NCI-H2107 treated with DMSO at 0.1 percent for 48 hours (cell line): Measurements from ENCODE around the gene SAA2.
"Not testable (repeated sequence)": the region's sequence is repeated elsewhere in the genome, so short reads cannot be mapped to it uniquely, and the experiment has no call there.

Experiments used
- DNase-seq: peaks from one replicate; lab custom pipeline; 2025; ENCODE audit not compliant: unreplicated experiment; lab: John Stamatoyannopoulos, UW

The SAA2 gene

DNA sequence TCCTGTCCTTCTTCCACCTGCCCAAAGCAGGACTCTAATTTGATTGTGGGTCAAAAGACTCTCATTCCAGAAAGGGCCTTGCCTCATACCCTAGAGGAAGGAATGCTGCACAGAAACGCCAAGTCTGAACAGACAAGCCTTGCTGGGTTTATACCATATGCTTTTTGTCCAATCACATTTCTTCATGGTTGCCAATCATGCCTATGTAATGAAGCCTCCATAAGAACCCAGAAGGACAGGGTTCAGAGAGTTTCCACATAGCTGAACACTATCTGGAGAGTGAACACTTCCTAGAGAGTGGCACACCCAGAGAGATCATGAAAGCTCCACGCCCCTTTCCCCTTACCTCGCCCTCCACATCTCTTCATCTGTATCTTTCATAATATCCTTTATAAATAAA lies 4.8 kb upstream of the SAA2 start:
- DNase-seq = no peak

DNA sequence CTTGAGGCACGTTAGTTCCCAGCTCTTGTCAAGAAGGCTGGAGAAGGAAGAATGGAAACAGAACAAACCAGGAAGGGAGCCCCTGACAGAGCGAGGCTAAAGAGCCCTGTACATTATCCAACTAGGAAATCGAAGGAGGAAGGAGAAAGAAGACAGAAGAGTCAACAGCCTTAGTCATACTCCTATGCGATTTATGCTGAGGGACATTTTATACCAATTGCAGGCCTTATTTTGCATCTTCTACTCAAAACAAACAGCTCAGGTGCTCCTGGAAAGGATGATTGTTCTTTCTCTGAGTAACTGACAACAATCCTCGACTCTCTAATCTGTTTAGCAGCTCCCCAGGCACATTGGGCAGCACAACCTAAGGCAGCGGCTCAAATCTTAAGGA lies 1.3 kb downstream of the SAA2 start:
- not testable (repeated sequence) for DNase-seq

DNA sequence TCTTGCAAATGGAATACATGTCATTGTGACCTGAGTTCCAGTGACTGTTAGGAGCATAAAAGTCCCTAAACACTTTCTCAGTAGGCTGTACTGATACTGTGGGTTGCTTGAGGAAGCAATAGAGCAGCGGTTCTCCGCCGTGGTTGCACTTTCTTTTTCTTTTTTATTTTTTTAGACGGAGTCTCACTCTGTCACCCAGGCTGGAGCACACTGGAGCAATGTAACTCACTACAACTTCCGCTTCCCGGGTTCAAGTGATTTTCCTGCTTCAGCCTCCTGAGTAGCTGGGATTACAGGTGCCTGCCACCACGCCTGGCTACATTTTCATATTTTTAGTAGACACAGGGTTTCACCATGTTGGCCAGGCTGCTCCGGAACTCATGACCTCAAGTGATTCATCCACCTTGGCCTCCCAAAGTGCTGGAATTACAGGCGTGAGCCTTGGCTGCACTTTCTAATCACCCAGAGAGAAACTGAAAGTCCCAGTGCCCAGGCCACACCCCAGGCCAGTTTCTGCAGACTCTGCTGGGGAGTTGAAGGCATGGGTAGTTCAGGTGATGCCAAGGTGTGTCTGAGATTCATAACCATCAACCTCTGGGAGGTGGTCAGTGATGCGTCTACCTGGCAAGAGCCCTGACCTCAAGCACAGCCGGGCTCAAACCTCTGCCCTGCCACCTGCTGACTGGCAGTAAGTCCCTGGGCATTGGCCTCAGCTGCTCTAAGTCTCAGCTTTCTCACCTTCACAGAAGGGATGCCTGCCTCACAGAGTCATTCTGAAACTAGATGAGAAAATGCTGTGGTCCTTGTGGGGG lies 1.9 kb downstream of the SAA2 start:
- not testable (repeated sequence) for DNase-seq

DNA sequence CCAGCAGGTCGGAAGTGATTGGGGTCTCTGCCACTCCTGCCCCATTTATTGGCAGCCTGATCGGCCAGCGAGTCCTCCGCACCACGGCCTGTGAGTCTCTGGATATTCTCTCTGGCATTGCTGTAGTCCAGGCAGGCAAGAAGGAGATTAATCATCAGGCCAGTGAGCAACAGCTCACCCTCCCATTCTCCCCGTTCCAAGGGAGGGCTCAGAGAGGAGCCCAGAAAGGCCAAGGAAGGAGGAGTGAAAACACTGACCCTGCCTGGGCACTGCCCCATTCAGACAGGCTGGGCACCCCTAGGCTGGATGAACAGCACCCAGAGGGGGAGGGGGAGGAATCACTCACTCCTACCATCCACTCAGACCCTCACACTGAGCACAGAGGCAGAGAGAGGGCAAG lies 3.1 kb downstream of the SAA2 start:
- DNase-seq = no peak

DNA sequence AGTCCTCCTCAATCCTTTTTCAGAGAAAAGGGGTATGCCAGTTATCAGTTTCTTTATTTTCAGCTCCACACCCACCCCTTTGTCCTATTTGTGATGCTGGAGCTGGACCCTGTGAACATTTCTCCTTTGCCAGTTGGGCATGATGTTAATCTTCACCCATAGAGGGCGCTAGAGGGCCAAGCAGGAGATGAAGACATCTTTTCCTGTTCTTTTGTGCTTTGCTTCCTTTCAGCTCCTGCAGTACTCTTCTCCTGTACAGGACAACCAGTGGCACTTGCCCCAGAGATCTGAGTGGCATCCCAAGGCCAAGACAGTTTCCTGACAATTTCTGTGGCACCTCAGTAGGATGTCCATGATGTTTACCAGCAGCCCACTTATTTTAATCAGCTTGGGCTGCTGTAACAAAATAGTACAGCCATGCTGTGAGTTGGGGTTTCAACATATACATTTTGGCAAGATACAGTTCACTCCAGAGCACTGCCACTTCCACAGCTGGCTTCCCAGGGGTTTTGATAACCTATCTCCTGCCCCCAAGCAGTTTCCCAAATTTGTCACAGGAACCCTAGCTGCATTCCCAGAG lies 4.6 kb downstream of the SAA2 start:
- peak; percentile 35 for DNase-seq

DNA sequence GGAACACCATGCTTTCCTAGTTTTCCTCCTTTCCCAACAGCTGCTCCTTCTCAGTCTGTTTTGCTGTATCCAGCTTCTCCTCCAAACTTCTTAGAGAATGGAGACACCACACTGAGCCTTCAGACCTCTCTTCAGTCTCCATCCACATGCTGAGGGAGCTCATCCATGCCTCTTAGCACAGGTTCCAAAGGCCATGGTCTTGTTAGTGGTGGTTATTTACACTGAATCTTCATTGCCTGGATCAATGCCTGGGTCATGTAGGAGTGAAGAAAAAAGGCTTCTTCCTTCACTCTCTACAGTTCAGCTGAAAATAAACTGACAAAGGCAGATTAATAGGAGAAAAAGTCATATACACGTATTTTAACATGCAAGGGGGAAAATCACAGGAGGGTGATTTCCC lies 8.8 kb downstream of the SAA2 start:
- DNase-seq = no peak

DNA sequence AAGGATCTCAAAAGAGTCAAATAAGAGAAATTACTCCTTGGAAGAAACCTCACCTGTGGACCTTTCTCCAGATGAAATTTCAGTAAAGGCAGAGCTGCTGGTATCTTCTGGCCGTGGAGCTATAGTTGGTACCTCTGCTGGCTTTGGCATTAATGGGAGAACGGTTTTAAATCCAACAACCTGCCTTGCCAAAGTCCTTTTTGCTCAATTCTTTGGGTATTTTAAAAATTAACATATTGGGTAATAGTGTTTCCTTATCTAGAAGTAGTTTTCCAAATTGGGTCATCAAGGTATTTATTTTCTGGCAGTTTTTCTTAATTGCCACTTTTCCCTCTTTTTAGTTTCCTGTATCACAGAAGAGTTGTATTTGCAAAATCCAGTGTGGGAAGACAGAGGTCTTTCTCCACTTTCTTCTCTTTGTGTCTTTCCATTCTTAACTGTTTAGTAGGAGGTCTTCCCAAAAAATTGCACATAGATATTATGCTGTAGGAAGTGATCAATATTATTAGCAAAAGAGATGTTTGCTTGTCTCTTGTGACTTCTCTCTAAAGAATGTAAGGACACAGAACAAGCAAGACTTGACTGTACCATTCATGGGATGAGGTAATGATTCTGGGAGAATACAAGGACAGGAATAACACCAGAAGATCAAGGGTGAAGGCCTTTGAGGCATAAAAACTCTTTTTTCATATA lies 11.7 kb downstream of the SAA2 start, which contains the start of gene SAA4:
Gene SAA4 (minus strand): TSS at position 139 of the 693 bp plus-strand sequence. CDS start 876 bp downstream, outside the sequence.
- no peak for DNase-seq

DNA sequence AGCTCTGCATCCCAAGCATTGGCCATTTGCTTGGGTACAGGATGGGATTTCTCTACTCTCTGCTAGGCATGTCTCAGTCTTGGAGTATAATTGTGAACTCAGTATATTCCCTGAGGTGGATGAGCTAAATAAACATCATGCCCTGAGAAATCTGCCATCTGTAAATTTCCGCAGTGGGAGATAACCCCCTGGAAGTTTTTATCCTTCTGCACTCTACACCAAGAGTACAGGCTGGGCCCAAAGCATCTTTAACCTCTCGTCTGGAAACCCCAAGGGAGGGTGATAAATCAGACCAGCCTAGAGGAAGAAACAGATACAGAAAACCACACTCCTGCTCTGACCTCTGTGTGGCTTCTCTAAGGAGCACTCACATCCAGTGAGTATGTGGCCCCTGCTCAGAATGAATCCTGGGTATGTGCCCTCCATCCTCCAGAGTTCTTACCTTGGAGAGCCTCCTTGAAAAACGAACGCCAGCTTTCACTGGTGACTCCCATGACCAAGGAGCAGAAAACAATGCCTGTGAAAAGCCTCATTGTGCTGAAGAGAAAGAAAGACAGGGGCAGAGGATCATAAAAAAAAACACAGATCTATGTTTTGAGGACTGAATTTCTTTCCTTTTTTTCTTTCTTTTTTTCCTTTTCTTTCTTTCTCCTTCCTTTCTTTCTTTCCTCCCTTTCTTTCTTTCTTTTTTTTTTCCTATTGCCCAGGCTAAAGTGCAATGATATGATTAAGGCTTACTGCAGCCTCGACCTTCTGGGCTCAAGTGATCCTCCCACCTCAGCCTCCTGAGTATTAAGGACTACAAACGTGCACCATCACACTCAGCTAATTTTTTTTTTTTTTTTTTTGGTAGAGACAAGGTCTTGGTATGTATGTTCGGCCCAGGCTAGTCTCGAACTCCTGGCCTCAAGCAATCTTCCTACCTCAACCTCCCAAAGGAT lies 12.8 kb downstream of the SAA2 start:
- no peak for DNase-seq

DNA sequence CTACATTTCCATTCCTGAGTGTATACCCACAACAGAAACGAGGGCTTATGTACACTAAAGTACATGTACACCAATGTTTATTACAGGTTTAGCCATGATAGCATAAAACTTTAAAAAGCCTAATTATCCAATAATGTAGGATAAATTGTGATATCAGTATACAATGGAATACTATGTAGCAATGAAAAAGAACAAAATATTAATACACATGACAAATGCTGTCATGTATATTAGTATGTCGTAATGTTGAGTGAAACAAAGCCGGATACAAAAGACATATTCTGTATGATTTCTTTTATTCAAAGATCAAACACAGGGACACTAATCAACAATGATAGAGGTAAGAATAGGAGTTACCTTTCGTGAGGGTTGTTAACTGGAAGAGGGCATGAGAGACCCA lies 14.6 kb downstream of the SAA2 start:
- no peak for DNase-seq

DNA sequence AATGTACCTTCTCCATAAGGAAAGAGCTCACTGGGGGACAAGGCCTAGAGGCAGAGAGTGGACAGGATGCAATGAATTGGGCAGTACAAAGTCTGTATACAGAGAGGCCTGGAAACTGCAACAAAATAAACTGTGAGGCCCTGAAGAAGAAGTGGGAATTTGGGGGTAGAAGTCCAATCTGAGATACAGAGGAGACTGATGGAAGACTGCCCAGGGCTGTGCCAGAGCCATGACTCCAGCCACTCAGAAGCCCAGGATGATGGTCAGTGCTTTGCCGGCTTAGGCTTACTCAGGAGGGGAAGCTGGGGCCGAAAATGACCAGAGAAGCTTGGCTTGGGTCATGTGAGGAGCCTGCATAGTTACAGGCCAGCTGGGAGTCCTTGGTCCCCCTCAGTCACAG lies 17.6 kb downstream of the SAA2 start:
- no peak for DNase-seq

DNA sequence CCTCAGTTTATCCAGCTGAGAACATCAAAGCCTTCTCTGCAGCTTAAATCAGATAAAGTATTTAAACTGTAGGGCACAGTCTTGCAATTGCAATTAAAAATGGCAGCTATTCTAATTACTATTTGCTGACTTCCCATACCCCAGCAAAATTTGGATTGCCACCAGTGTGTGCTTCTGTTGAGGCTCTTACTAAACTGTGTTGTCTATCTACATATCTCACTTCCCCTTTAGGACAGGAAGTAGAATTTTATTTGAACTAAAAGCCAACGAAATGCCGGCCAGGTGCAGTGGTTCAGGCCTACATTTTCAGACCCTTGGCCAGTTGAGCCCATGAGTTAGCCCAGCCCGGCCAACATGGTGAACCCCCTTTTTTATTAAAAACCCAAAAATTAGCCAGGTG lies 19.0 kb downstream of the SAA2 start:
- DNase-seq = no peak

DNA sequence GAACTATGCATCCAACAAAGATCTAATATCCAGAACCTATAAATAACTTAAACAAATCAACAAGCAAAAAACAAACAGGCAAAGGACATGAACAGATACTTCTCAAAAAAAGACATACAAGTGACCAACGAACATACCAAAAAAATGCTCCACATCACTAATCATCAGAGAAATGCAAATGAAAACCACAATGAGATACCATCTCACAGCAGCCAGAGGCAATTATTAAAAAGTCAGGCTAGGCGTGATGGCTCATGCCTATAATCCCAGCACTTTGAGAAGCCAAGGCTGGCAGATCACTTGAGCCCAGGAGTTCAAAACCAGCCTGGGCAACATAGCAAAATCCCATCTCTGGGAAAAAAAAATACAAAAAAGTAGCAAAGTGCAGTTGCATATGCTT lies 22.6 kb downstream of the SAA2 start:
- DNase-seq = no peak

DNA sequence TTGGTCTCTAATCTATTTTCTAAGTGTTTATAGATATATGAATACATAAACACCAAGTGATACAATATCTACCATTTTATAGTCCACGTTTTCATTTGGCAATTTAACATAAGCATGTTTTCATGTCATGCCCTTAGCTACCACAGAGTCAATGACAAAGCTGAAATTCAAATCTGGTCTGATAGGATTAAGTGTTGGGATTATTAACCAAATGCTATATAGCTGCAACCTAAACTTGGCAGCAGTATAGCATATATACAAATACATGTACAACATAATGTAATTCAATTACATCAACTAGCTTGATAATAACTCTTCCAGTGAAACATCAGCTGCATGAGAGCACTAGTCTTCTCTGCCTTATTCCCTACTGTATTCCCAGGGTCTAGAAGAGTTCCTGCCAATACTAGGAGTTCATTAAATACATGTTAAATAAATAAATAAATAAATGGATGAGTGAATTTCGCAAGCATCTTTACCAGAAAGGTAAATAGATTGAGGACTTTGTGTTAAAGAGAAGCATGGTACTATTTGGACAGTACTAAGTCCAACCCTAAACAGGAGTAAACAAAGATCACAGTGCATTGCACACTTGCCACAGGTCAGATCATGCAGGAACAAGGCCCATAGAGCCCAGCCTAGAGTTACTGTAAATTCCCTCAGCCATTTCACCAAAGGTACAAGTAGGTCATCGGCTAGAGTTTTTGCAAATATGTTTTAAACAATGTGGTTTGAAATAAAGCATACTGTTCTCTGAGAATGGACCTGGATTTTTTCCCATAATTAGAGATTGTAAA lies 24.7 kb downstream of the SAA2 start:
- no peak for DNase-seq

DNA sequence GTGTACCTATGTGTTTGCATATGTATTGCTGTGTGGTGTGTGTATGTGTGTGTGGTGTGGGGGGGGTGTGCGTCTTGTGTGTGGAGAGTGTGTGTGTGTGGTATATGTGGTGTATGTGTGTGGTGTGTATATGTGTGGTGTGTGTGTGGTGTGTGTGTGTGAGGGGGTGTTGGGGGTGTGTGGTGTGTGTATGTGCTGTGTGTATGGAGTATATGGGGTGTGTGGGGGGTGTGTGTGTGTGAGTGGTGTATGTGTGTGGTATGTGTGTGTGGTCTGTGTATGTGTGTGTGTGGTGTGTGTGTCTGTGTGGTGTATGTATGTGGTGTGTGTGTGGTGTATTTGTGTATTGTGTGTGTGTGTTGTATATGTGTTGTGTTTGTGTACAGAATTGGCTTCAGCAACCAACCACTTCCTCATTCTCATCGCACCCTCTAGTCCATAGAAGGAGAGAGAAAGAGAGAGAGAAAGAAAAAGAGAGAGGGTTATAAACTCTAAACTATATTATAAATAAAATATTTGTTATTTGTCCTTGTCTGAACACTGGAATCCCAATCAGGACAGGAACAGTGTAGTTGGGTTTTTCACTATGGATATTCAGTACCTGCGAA lies 25.6 kb downstream of the SAA2 start:
- no peak for DNase-seq

DNA sequence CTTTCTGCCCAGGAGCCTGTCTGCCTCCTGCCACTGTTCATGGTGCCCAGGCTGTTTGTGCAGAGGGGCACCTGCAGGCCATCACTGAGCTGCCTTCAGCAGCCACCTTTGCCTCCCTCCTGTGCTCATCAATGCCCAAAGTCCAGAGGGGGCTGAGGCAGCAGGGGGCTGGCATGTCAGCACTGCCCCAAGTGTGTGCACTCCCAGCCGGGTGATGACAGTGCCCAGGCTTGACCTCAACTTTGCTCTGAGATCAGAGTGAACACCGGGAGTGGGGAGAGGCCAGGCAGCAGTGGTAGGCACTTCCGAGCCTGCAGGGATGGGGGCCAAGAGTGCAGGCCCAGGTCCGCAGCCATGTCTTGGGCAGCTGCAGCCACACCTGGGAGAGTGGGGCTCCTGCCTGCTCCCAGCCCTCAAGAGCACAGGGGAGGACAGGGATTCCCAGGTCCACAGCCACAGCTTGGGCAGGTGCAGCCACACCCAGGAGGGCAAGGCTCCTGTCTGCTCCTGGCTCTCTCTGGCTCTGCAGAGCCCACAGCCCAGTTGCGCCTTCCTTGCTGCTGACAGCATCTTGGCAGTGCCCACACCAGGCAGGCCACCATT lies 27.1 kb downstream of the SAA2 start:
- DNase-seq = no peak

DNA sequence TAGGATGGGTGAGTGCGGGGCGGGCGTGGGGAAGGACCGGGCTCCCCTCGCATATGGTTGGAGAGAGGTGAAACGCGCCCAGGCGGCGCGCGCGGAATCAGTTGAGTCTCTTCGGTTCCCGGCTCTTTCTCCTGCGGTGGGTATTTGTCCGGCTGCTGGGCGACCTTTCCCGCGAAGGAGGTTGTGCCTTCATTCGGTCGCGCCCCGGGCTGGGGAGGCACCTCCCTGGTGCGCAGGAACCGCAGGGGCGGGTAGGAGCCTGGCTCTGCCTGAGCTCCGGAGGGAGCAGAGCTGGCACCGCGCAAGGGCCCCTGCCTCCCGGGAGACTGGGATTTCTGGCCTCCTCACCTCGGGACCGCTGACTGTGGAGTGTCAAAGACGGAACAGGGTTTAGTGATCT lies 39.4 kb downstream of the SAA2 start:
- DNase-seq = no peak

DNA sequence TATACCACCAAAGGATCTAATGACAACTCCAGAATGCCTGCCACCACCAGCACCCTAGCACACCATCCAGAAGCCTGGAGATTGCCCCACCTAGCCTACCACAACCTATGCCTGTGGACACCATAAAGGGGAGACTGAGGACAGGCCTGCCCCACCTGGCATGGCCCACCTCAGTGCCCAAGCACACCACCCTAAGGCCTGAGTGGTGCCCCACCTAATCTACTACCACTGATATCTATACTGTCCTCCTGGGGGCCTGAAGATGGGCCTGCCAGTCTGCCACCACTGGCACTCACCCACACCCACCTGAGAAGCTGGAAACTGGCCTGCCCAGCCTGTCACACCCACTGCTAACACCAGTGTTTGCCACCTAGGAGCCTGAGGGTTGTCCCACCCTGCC lies 43.7 kb downstream of the SAA2 start:
- DNase-seq = no peak

DNA sequence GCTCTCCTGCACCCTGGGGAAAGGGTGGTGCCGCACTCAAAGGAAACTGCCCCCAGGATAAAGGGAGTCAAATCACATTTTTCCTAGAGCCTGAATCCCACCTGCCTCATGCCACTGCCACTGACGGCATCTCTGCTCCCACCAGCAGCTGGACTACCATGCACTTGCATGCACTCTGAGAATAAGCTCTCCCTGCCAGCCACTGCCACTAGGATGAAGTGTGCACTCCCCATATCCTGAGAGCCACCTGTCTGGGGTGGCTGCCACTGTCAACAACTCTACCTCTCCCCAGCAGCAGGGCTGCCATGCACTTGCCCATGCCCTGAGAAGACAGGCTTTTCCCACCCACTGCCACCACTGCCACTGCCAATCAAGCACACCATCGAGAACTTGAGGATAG lies 44.2 kb downstream of the SAA2 start:
- no peak for DNase-seq

DNA sequence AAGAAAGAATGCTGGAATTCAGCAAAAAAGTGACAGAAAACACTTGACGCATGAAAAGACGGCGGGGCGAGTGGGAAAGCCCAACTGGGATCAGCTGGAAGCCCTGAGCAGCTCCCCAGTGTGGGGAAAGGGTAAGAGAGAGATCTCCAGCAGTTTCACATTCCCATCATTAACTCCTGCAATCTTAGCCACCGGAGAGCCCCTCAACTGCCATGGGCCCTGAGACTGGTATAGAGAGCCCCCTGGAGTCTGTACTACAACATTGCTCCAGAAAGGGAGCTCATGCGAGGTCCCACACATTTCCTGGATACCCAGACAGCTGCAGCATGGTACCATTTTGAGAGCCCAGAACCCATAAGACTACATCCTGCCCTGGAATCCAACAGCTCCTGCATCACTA lies 44.7 kb downstream of the SAA2 start:
- DNase-seq = no peak
